GM21526 (cell line): Measurements from ENCODE around the gene NPC1L1.

Source experiments
- ATAC-seq: cut with Tn5 transposase; IDR thresholded peaks from one replicate; pipeline ENCODE4 v1.9.1; 2021; ENCODE audit warnings: moderate library complexity; ENCODE audit not compliant: unreplicated experiment, low FRiP score

The NPC1L1 gene

DNA sequence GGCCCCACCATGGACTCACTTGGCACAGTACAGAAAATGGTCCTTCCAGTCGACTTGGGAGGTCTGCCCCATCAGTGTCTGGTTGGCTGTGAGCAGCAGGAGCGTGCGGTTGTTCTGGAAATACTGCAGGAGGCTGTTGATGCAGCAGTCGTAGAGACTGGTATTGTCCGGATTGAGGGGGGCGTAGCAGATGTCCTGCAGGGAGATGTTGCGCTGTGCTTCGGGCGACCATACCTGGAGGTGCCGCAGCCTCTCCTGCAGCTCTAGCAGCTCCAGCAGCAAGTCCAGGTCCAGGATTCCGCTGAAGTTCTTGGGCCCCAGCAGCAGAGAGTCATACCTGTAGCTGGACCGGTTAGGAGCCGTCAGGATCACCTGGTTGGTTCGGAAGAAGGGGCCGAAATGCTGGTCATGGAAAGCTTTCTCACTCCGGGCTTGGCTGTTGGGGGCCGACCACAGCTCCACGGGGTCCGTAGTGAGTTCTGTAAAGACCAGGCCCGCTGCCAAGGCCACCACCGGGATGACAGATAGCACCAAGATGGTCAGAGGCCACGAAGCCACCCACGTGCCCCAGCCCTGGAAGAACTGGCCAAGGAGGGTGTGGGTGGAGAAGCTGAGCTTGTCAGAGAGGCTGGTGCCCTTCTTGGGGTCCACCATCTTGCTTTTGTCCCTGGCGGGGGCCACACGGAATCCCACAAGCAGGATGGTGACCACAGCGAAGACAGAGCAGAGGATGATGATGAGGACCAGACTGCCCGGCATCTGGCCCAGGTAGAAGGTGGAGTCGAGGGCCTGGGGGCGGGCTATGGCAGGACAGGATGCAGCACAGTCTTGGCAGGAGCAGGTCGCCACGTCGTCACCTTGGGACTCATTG, 2.1 kb downstream of the NPC1L1 start:
- no peak for ATAC-seq

DNA sequence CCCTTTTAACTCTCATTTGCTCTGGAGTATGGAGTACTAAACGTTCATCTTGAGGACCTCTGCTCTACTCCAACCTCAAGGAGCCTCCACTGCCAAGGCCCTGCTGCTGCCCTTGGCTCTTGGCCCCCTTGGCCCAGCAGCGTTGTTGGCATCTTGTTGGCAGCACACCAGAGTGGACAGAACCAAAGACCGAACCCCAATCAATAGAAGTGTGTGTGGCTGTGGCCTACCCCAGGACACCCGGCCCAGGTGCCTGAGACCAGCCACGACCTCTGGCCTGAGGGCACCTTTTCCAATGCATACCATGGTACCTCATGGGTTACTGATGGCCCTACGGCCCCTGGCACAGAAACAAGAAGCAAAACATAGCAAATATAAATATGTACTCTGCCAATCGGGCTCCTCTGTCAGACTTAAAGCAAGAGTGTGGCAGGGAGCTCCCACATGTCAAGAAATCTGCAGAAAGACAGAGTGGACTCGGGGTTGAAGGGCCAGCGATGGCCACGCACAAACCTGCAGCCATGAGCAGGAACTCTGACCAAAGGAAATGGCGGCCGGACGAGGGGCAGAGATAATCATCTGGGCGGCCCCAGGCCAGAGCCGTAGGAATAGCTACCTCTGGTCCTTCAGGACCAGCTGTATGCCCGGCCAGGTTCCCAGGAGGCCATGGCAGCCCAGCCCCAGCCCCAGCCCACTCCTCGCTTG, 2.9 kb downstream of the NPC1L1 start:
- ATAC-seq = no peak

DNA sequence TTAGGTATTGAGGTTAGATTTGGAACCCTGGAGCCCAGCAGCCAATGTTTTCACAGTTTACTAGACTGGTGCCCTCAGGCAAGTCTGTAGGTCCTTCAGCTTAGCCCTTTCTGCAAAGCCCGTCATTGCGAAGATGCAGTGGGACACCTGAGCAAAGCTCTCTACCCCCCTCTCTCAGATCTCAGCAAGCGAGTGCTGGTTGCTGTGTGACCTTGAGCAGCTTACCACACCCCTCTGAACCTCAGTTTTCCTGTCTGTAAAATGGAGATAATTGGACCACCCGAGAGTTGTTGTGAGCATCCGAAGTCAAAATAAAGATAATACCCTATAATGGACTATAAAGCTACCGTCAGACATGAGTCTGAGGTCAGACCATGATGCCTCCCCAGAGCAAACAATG, 3.7 kb downstream of the NPC1L1 start:
- ATAC-seq = no peak

GRCh38 chr7:44536090-44536489, 5.0 kb downstream of the NPC1L1 start:
- no peak for ATAC-seq

DNA sequence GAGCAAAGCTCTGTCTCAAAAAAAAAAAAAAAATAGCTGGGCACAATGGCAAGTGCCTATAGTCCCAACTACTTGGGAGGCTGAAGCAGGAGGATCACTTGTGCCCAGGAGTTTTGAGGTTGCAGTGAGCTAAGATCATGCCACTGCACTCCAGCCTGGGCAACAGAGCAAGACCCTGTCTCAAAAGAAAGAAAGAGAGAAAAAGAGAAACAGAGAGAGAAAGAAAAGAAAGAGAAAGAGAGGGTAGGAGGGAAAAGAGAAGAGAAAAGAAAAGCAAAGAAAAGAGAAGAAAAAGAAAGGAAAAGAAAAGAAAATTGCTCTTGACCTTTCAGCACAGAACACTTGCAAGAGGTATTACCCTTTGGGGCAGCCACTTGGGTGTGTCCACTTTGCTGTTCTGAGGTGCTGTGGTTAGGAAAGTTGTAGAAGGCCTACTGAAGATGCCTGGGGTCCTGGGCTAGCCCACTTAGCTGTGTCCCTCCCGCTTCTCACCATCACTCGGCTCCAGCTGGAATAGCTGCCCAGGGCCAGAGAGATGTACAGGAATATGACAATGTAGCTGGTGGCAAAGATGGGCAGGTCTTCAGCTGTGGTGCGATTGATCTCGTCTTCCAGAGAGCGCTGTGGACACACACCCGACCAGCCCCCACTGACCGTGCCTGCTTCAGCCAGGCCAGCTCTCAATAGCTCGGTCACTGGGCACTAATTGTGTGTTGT, 5.6 kb downstream of the NPC1L1 start:
- ATAC-seq = no peak

DNA sequence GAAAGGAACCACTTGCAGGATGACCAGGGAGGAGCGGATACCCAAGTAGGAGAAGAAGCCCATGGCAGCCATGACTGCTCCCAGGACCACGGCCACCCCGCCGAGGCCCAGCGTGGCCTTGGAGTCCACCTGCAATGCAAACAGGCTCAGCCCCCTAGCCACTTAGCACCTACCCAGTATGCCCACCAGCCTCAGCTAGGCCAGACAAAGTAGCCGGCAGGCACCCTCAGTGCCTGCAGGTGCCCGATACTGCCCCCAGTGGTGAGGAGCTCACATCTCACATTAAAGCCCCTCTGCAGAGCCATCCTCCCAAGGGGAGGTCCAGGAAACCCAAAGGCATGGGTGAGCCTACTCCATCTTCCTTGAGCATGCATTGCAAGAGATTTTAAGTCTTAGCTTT, 6.6 kb downstream of the NPC1L1 start:
- ATAC-seq = peak; percentile 50

GRCh38 chr7:44534087-44534486, 7.0 kb downstream of the NPC1L1 start:
- ATAC-seq = no peak

GRCh38 chr7:44533301-44534055, 7.7 kb downstream of the NPC1L1 start:
- ATAC-seq = no peak

- no peak for ATAC-seq
Observed at GRCh38 chr7:44531421-44532380, 9.4 kb downstream of the NPC1L1 start.

- ATAC-seq = no peak
Observed at GRCh38 chr7:44530990-44531389, 10.1 kb downstream of the NPC1L1 start.

- ATAC-seq = no peak
Observed at GRCh38 chr7:44524811-44525388, 16.2 kb downstream of the NPC1L1 start.

DNA sequence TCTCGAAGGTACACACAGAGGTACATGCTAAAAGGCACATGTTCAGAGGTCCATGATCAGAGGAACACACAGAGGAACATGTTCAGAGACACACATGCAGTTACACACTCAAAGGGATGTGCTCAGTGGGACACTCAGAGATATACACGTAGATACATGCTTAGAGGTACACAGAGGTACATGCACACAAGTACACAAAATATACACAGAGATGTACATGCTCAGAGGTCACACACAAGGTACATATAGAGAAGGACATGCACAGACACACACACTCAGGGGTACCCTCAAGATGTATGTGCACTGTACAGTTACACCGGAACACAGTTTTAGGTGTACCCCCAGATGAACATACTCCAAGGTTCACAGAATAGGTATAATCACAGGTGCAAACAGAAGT, 18.8 kb downstream of the NPC1L1 start:
- ATAC-seq = no peak

GRCh38 chr7:44521347-44522095, 19.6 kb downstream of the NPC1L1 start:
- no peak for ATAC-seq

DNA sequence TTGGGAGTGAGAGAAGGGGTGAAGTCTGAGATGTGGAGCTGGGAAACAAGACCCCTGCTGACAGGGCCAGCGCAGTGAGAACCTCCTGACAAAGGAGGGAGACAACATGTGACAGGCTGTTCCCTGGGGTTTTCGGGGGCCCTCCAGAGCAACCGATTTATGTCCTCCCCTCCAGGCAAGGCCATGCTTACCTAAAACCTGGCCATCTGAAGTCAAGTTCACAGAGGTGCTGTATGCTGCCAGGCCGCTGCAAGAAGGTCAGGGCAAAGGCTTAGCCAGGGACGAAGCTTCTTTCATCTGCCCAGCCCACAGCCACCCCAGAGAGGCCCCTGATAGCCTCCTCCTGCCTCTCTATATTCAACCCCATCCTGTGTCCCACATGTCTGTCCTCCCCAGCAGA, 20.6 kb downstream of the NPC1L1 start:
- ATAC-seq = no peak

- ATAC-seq = no peak
Observed at GRCh38 chr7:44519546-44519945, 21.6 kb downstream of the NPC1L1 start.

DNA sequence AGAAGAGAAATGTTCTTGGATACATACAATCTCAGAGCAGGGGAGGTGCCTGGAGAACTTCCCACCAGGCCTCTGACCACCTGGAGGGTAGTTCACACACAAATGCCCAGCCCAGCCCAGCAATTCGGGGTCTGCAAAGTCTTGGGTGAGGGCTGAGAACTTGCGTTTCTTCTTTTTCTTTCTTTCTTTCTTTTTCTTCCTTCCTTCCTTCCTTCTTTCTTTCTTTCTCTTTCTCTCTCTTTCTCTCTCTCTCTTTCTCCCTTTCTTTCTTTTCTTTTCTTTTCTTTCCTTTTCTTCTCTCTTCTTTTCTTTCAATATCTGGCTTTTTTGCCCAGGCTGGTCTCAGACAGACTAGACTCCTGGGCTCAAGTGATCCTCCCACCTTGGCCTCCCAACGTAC, 22.4 kb downstream of the NPC1L1 start:
- ATAC-seq = no peak

DNA sequence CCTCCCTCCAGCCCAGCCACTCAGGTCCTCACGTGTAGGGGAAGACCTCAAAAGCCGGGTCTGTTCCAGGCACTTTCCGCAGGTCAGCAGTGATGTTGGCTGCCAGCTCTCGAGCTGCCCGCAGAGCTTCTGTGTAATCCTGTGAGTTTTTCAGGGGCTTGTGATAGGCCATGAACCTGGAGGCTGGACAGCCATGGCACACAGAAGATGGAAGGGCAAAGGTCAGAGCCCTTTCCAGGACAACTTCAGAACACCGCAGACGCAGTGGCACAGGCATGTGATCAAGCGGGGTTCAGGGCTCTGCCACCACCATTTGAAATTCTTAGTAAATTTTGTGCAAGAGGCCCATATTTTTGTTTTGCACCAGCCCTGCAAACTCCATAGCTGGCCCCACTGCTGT, 24.0 kb downstream of the NPC1L1 start:
- ATAC-seq = no peak

- no peak for ATAC-seq
Observed at GRCh38 chr7:44515590-44516268, 25.4 kb downstream of the NPC1L1 start.
